Measurements from ENCODE around the gene SNAI3.

Gene SNAI3

GRCh38 chr16:88672776-88673175 lies 13.5 kb downstream of the SNAI3 start:
- peak; percentile 21; the same call in 1 of the 2 replicates for TF ChIP-seq CTCF (IDR thresholded peaks at IDR 0.05)

- no peak for TF ChIP-seq CTCF (IDR thresholded peaks at IDR 0.05)
Measured at GRCh38 chr16:88671806-88672205, 14.5 kb downstream of the SNAI3 start.

- no peak for TF ChIP-seq CTCF (IDR thresholded peaks at IDR 0.05)
Measured at GRCh38 chr16:88669980-88670379, 16.3 kb downstream of the SNAI3 start.

DNA sequence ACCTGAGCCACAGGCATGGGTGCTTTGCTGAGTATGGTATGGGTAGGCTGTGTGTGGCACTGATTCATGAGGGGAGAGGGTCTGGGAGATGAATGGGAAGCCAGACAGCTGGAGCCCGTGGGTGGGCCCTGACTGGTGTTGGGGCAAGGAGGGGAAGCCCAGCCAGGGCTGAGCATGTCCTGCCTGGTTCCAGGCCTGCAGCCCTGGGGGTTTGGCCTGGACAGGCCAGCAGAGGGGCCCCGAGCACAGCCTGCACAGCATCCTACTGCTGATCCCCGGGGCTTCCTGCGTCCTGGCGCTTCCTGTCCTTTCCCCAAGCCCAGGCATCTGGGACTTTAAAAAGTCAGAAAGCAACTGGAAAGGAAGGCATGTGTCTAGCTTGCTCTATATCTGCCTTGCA lies 18.8 kb downstream of the SNAI3 start:
- no peak for TF ChIP-seq CTCF (IDR thresholded peaks at IDR 0.05)

DNA sequence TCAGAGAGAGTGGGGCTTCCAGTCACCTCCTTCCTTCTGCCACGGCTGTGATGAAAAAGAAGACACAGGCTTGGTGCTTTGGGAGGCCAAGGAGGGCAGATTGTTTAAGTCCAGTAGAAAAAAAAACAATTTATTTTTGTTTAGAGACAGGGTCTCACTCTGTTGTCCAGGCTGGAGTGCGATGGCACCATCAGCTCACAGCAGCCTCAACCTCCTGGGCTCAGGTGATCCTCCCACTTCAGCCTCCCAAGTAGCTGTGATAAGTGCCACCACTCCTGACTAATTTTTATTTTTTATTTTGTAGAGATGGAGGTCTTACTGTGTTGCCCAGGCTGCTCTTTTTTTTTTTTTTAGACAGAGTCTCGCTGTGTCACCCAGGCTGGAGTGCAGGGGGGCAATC lies 20.7 kb downstream of the SNAI3 start:
- no peak for TF ChIP-seq CTCF (IDR thresholded peaks at IDR 0.05)

DNA sequence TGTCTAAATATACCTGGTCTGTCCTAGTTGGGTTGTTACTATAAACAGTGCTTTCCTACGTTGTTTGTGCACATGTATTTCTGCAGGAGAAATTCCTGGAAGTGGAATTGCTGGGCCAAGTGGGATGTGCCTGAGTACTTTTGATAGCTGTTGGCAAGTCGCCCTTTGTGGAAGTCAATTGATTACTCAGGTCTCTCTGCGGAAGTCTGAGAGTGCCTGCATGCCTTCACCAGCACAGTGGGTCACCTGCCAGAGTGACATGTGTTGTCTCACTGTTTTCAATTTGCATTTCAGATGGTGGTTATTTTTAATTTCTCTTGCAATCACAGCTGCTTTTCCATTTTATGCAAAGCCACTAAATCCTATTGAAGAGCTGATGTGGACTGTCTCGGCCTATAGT lies 21.2 kb downstream of the SNAI3 start:
- no peak for TF ChIP-seq CTCF (IDR thresholded peaks at IDR 0.05)

- TF ChIP-seq CTCF (IDR thresholded peaks at IDR 0.05): no peak
Measured at GRCh38 chr16:88662843-88663606, 23.3 kb downstream of the SNAI3 start, which contains the start of gene MVD. Gene MVD, minus strand, starts transcription at chr16:88663091. Its CDS starts 11 bp downstream, at chr16:88663080.

Measured in LNCAP (cell line).